Left lung (tissue), 10 donors: ENCODE measurements around the gene FDCSP. TPM values are rescaled to one million over a fixed set of nuclear protein-coding genes. Genes with fewer than 3 reads are reported as not detected.

Experiments
- ATAC-seq: fragments of 200-7000 bp; cut with Tn5 transposase; one replicate; pipeline ENCODE4 v1.9.1; 2020; ENCODE audit warnings: moderate library complexity
- DNase-seq, 4 donors: peaks; one replicate each; pipeline ENCODE4 v3.0.0-alpha.2; 2013 to 2020
- H3K27ac ChIP-seq, 2 donors: fragments of 200-600 bp; sonication (generic) in 1 of 2; one replicate each; pipeline versions ENCODE4 v1.5.0 to v1.8.0; 2020 to 2021
- H3K27me3 ChIP-seq, 2 donors: fragments of 200-600 bp; sonication (generic) in 1 of 2; one replicate each; pipeline versions ENCODE4 v1.5.0 to v1.8.0; 2020 to 2021
- H3K36me3 ChIP-seq, 2 donors: fragments of 200-600 bp; sonication (generic) in 1 of 2; one replicate each; pipeline versions ENCODE4 v1.5.0 to v1.8.0; 2020 to 2021
- H3K4me1 ChIP-seq, 2 donors: fragments of 200-600 bp; one replicate each; pipeline ENCODE4 v1.8.0; 2021
- H3K4me3 ChIP-seq, 2 donors: fragments of 200-600 bp; sonication (generic) in 1 of 2; one replicate each; pipeline versions ENCODE4 v1.5.0 to v1.8.0; 2020 to 2021; ENCODE audit warnings: mild to moderate bottlenecking in 1 of 2
- H3K9me3 ChIP-seq, 2 donors: fragments of 200-600 bp; sonication (generic) in 1 of 2; one replicate each; pipeline versions ENCODE4 v1.5.0 to v1.8.0; 2020 to 2021
- CTCF ChIP-seq, 2 donors: fragments of 200-600 bp; sonication (generic) in 1 of 2; IDR thresholded peaks; one replicate each; pipeline versions ENCODE4 v1.5.0 to v1.8.0; 2021; ENCODE audit warnings: antibody characterized with exemption in 2 of 2
- intact Hi-C, 2 donors: fragments of 100-400 bp; cut with DNase I; formaldehyde crosslinking; loops; one replicate each; pipeline versions ENCODE4 v1.11.2 to v1.14.2; 2022
- polyA plus RNA-seq, 6 donors: library from polyadenylated mRNA; unstranded; fragments of 120-200 nt; gene quantifications; one replicate each; pipeline ENCODE4 v1.2.1, GENCODE V29; 2013; ENCODE audit not compliant: insufficient read length in 6 of 6
- total RNA-seq, 2 donors: library from RNA; stranded (reverse); fragmentation: NEBNext Ultra II Directional; extraction: Animal tissue kit (Norgen Biotek cat#: 25700); gene quantifications; one replicate each; pipeline ENCODE4 v1.2.1, GENCODE V29; 2021
- donor health status: DM: no; HTN: yes; CAD: no.
- donor health status: DM: no; HTN: no; CAD: no.

Gene FDCSP
- total and polyA plus RNA-seq, 8 donors, result not detected

GRCh38 chr4:70191647-70192046 is 34.3 kb upstream of the FDCSP start:
- Histone ChIP-seq H3K27ac (no peak overlapping the region), H3K36me3 (no peaks in the 10 kb centered on the region), H3K4me3 (no peak overlapping the region), H3K27me3 (no peaks in the 10 kb centered on the region), H3K4me1 (no peaks in the 10 kb centered on the region), H3K9me3 (no peaks in the 10 kb centered on the region)
- DNase-seq (peak in 2 of 4 donors; percentile 59 to 65), ATAC-seq (no peak)
- intact Hi-C loops, result no loop called here
- TF ChIP-seq CTCF (IDR thresholded peaks at IDR 0.05), result no peak

- no peak overlapping the region for H3K4me3 ChIP-seq
- no peak for ATAC-seq
These were observed 33.0 kb upstream of the FDCSP start for GRCh38 chr4:70192895-70193294.

GRCh38 chr4:70195425-70195824 is 30.5 kb upstream of the FDCSP start, which contains the start of gene ODAM:
Gene ODAM, plus strand, starts transcription at chr4:70195725. Its CDS starts 819 bp downstream, at chr4:70196544.
- H3K36me3 ChIP-seq, result no peaks in the 10 kb centered on the region
- H3K4me3 ChIP-seq, result no peak within 1 kb of the TSS
- no peaks in the 10 kb centered on the region for H3K4me1 ChIP-seq
- no peak within 1 kb of the TSS for H3K27ac ChIP-seq
- no peaks in the 10 kb centered on the region for H3K27me3 ChIP-seq
- H3K9me3 ChIP-seq, result no peaks in the 10 kb centered on the region
- intact Hi-C loops, result no loop called here
- ATAC-seq (no peak), DNase-seq (no peak)
- TF ChIP-seq CTCF (IDR thresholded peaks at IDR 0.05), result no peak

More at GRCh38 chr4:70192895-70193294, 33.0 kb upstream of the FDCSP start:
- DNase-seq, result no peak
- intact Hi-C loops, result no loop called here
- Histone ChIP-seq H3K27ac (no peak overlapping the region), H3K9me3 (no peaks in the 10 kb centered on the region), H3K36me3 (no peaks in the 10 kb centered on the region), H3K4me1 (no peaks in the 10 kb centered on the region), H3K27me3 (no peaks in the 10 kb centered on the region)
- no peak for TF ChIP-seq CTCF (IDR thresholded peaks at IDR 0.05)

- no peaks in the 10 kb centered on the region for H3K9me3 ChIP-seq
- no peak overlapping the region for H3K4me3 ChIP-seq
- DNase-seq, result no peak
- no peaks in the 10 kb centered on the region for H3K27me3 ChIP-seq
- intact Hi-C loops, result no loop called here
- no peak for TF ChIP-seq CTCF (IDR thresholded peaks at IDR 0.05)
- ATAC-seq, result peak; percentile 80
- H3K36me3 ChIP-seq, result no peaks in the 10 kb centered on the region
- peak overlapping the region in 1 of 2 donors; percentile 5 for H3K27ac ChIP-seq
- H3K4me1 ChIP-seq, result no peaks in the 10 kb centered on the region
These were observed 29.1 kb upstream of the FDCSP start for GRCh38 chr4:70196857-70197256.

GRCh38 chr4:70197842-70198241 is 28.1 kb upstream of the FDCSP start:
- no peaks in the 10 kb centered on the region for H3K4me1 ChIP-seq
- H3K27me3 ChIP-seq, result no peaks in the 10 kb centered on the region
- H3K4me3 ChIP-seq, result no peak overlapping the region
- H3K9me3 ChIP-seq, result no peaks in the 10 kb centered on the region
- ATAC-seq (peak; percentile 97), DNase-seq (peak in 3 of 4 donors; percentile 32 to 61 (median 43))
- H3K27ac ChIP-seq, result peak overlapping the region in 1 of 2 donors; percentile 5
- intact Hi-C loops, result no loop called here
- TF ChIP-seq CTCF (IDR thresholded peaks at IDR 0.05), result no peak
- no peaks in the 10 kb centered on the region for H3K36me3 ChIP-seq
